ENCODE measurements around the gene SPOCK2. TPM values are rescaled to one million over a fixed set of nuclear protein-coding genes. Genes with fewer than 3 reads are reported as not detected.

Gene SPOCK2
- total and polyA plus RNA-seq, 10 of the 15 experiments (the other 5 are each of a cell fraction or from before 2014, with no cell fraction given): 0.02 to 1.5 (median 0.58) TPM

GRCh38 chr10:72087392-72087968 is 871 bp downstream of the SPOCK2 start:
- H3K27ac ChIP-seq (ENCODE audit: control insufficient read depth, insufficient read depth): no peak overlapping the region
- H3K4me2 ChIP-seq (ENCODE audit: control insufficient read depth, insufficient read depth): peak overlapping the region; percentile 98
- 2% methylated on average over 24 of the region's 50 CpGs for WGBS (ENCODE audit: insufficient coverage, insufficient replicate concordance, low lambda C conversion rate, missing lambda C conversion rate)
- no peaks in the 10 kb centered on the region for H3K9me3 ChIP-seq (replicated peaks; ENCODE audit: control insufficient read depth, insufficient read depth, low read length)
- SMC1A ChIA-PET (ENCODE audit: uncharacterized antibody, unreplicated experiment): interaction anchor here (0.5 to 1.2 kb wide), 2 partner anchors 28 to 97 kb away, joined by 3 to 4 read pairs; no protein-coding TSS in a partner anchor
- peak overlapping the region; percentile 61; the same call in 1 of the 2 replicates for H3K4me3 ChIP-seq
- TF ChIP-seq KDM1A (IDR thresholded peaks at IDR 0.05; ENCODE audit: borderline replicate concordance) (no peak), ZNF207 (IDR thresholded peaks at IDR 0.05; ENCODE audit: borderline replicate concordance) (no peak), TCF3 (IDR thresholded peaks at IDR 0.05; ENCODE audit: borderline replicate concordance, insufficient read depth, low read depth, low read length) (no peak), ZNF274 (IDR thresholded peaks at IDR 0.05; ENCODE audit: insufficient read depth, insufficient read length) (no peak), SIX5 (IDR thresholded peaks at IDR 0.05; ENCODE audit: low read depth, low read length, severe bottlenecking) (no peak), IKZF2 (IDR thresholded peaks at IDR 0.05) (no peak)
- H3K36me3 ChIP-seq (ENCODE audit: control insufficient read depth in 2 of 2, insufficient read depth in 2 of 2, low read length in 1 of 2): no peaks in the 10 kb centered on the region; a peak in 2 of 4 replicates
- no peaks in the 10 kb centered on the region for H3K79me2 ChIP-seq (ENCODE audit: control insufficient read depth, insufficient read depth, low read length)
- DNase-seq (ENCODE audit: low read depth, low spot score) (no peak), FAIRE-seq (no peak), ATAC-seq (peak; percentile 51)
- 0 out of 2 replicates have a peak, but pooled peaks cover 10% of the 10 kb centered on the region for H3K4me1 ChIP-seq (ENCODE audit: control insufficient read depth, insufficient read depth, low read length)
- peak overlapping the region; percentile 51 for H2AFZ ChIP-seq (ENCODE audit: control insufficient read depth, low read depth, low read length)
- POLR2A ChIA-PET: interaction anchor here (0.5 to 1.0 kb wide), 2 partner anchors 22 to 133 kb away, joined by 3 read pairs; no protein-coding TSS in a partner anchor
- BruUV-seq (replicated peaks): no TSS peak
- H3K27me3 ChIP-seq (replicated peaks in 1 of 2; ENCODE audit: control insufficient read depth in 2 of 2, insufficient read depth in 2 of 2, low read length in 1 of 2): peaks cover 15 to 16% of the 10 kb centered on the region in 2 experiments
- H4K20me1 ChIP-seq (ENCODE audit: control insufficient read depth, insufficient read depth): no peaks in the 10 kb centered on the region
- RAD21 ChIA-PET (ENCODE audit: unreplicated experiment): interaction anchor here (1.3 kb wide), 1 partner anchor 39 kb away, joined by 3 read pairs; no protein-coding TSS in a partner anchor
- H3K9ac ChIP-seq (ENCODE audit: control insufficient read depth, insufficient read depth, low read length): no peak overlapping the region
- CTCF ChIA-PET: no interaction called here
- intact Hi-C loops (cut with micrococcal nuclease; ENCODE audit: unreplicated experiment): no loop called here
- in situ Hi-C loops (cut with MboI): no loop called here

Measured in GM12878 (cell line).